ENCODE results near the gene SDHAF2. TPM values are rescaled to one million over a fixed set of nuclear protein-coding genes. Genes with fewer than 3 reads are reported as not detected.
"Not testable (repeated sequence)": the region's sequence is repeated elsewhere in the genome, so short reads cannot be mapped to it uniquely, and the experiment has no call there.

The SDHAF2 gene
- total RNA-seq, 3 donors from 2014 or later, result 38.9 to 42.3 (median 42.1) TPM

DNA sequence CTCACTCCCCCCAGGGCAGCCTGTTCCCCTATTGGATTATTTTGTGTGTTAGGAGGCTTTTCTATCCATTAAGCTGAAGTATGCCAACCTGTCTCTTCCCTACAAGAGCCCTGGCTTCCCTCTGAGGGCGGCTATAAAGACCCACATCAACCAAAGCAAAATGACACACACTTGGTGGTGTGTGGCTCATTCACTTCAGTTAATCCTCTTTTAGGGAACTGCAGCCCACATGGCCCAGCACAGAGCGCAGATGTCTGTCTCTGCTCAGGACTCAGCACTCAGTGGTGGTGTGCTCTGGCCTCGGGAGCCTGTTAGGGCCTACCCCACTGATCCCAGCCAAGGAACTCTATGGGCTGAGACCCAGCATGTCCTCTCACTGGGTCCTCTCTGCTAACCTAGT, 46.4 kb downstream of the SDHAF2 start:
- no peak for ATAC-seq
- no peak overlapping the region for H3K4me3 ChIP-seq
- TF ChIP-seq, protein P1, sequence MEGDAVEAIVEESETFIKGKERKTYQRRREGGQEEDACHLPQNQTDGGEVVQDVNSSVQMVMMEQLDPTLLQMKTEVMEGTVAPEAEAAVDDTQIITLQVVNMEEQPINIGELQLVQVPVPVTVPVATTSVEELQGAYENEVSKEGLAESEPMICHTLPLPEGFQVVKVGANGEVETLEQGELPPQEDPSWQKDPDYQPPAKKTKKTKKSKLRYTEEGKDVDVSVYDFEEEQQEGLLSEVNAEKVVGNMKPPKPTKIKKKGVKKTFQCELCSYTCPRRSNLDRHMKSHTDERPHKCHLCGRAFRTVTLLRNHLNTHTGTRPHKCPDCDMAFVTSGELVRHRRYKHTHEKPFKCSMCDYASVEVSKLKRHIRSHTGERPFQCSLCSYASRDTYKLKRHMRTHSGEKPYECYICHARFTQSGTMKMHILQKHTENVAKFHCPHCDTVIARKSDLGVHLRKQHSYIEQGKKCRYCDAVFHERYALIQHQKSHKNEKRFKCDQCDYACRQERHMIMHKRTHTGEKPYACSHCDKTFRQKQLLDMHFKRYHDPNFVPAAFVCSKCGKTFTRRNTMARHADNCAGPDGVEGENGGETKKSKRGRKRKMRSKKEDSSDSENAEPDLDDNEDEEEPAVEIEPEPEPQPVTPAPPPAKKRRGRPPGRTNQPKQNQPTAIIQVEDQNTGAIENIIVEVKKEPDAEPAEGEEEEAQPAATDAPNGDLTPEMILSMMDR (IDR thresholded peaks at IDR 0.05), result no peak

DNA sequence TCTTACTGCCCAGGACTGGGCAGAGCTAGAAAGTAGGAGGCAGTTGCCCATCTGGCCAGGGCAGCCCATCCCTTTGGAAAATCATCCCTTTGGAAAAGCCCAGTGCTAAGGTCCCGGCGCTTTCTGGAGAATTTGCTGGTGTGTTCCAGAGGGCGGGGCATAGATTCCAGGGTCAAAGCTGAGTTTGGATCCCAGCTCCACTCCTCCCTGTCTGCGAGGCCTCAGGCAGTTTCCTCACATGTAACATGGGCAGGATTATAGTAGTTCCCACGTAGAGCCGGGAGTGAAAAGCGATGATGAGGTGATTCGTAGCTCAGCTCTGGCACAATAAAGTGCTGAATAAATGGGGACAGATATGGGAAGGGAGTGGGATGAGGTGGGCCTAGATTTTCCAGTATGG, 47.2 kb downstream of the SDHAF2 start:
- no peak for DNase-seq
- Histone ChIP-seq H3K9me3 (no peaks in the 10 kb centered on the region), H3K4me3 (no peak overlapping the region), H3K4me1 (ENCODE audit: low read depth) (no peaks in the 10 kb centered on the region), H3K36me3 (ENCODE audit: low read depth) (no peaks in the 10 kb centered on the region)
- intact Hi-C loops (cut with DNase I, micrococcal nuclease), result loop anchor here (5.0 to 10.0 kb wide), 2 partner anchors 40 to 158 kb away; no protein-coding TSS in a partner anchor
- TF ChIP-seq, protein P1 (IDR thresholded peaks at IDR 0.05), result no peak
- no peak for ATAC-seq

More for the DNA sequence above, 46.4 kb downstream of the SDHAF2 start:
- no peak for DNase-seq
- Histone ChIP-seq H3K36me3 (ENCODE audit: low read depth) (no peaks in the 10 kb centered on the region), H3K4me1 (ENCODE audit: low read depth) (no peaks in the 10 kb centered on the region), H3K9me3 (no peaks in the 10 kb centered on the region)
- intact Hi-C loops (cut with DNase I, micrococcal nuclease), result loop anchor here (5.0 to 10.0 kb wide), 2 partner anchors 41 to 158 kb away; no protein-coding TSS in a partner anchor

DNA sequence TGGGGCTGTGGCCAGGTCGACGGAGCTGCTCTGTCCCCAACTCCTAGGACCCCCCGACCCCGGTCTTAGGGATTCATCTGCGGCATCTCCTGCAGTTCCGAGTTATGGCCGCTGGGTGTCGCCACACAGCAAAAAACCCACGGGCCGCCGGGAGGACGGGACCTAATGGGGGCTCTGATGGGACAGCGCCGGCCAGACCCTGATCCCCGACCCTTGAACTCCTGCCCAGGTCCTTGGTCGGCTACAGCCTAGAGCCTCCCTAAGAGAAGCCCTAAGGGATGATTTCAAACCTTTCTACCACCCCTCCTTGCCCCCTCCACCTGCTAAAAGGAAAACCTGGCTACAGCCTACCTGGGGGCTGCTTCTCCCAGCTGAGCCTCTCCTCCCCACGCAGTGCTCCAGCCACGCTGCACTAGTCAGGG, 47.8 kb downstream of the SDHAF2 start:
- no peak overlapping the region for H3K4me3 ChIP-seq
- no peaks in the 10 kb centered on the region for H3K4me1 ChIP-seq (ENCODE audit: low read depth)
- H3K36me3 ChIP-seq (ENCODE audit: low read depth), result no peaks in the 10 kb centered on the region
- intact Hi-C loops (cut with DNase I, micrococcal nuclease), result loop anchor here (5.0 to 10.0 kb wide), 2 partner anchors 40 to 157 kb away; no protein-coding TSS in a partner anchor
- no peaks in the 10 kb centered on the region for H3K9me3 ChIP-seq
- DNase-seq (peak; percentile 59 to 70 (median 66)), ATAC-seq (peak; percentile 39)
- TF ChIP-seq, protein P1 (IDR thresholded peaks at IDR 0.05), result peak; percentile 82

DNA sequence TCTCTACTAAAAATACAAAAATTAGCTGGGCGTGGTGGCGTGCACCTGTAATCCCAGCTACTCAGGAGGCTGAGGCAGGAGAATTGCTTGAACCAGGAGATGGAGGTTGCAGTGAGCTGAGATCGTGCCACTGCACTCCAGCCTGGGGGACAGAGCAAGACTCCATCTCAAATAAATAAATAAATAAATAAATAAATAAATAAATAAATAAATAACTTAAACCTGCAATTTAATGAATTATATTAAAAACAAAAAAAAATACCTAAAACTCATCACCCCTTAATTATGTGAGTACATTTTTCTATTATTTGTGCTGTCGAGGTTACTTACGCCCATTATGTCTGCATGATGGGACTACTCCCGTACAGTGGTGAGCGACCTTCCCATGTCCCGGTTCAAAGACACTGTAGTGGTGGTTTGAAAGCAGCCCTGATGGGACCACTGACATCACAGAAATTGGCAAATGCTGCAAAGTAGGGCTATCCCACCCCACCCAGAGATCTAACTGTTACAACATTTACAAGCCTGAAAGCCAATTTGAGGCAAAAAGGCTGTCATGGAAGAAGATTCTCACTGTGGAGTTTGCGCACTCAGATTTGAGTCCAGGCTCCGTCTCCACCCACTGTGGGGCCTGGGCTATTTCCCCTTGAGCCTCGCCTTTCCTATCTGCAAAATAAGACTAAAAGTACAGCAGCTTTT, 49.6 kb downstream of the SDHAF2 start:
- H3K4me3 ChIP-seq, result not testable (repeated sequence)
- intact Hi-C loops (cut with DNase I, micrococcal nuclease), result loop anchor here (5.0 to 10.0 kb wide), 2 partner anchors 38 to 155 kb away; no protein-coding TSS in a partner anchor

DNA sequence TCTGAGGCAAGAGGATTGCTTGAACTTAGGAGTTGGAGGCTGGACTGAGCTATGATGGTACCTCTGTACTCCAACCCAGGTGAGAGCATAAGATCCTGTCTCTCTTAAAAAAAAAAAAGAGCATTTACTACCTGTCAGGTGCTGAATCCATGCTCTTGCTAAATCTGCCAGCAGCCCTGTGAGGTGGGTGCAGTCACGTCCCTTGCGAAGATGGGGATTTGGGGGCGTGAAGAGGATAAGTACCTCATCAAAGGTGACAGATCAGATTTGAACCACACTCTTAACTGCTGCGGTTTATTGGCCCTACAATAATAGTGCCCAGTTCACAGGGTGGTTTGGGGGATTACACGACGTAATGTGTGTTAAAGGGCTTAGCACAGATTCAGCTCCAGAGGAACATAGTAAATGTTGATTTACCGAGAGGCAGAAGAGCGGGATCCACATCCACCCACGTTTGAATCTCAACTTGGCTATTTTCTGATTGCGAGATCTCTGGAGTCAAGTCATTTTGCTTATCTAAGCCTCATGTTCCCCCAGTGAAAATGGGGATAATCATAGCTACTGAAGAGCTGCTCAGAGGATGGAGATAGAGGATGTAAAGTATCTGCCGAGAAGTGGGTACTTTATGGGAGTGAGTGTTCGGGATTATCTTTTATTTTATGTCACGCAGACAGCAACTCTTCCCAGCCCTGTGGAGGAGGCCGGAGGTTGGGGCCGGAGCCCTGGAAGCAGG, 50.5 kb downstream of the SDHAF2 start:
- Histone ChIP-seq H3K9me3 (no peaks in the 10 kb centered on the region), H3K4me1 (ENCODE audit: low read depth) (no peaks in the 10 kb centered on the region), H3K4me3 (no peak overlapping the region), H3K36me3 (ENCODE audit: low read depth) (no peaks in the 10 kb centered on the region)
- no peak for ATAC-seq
- intact Hi-C loops (cut with DNase I, micrococcal nuclease), result no loop called here
- DNase-seq, result no peak
- TF ChIP-seq, protein P1 (IDR thresholded peaks at IDR 0.05), result no peak

More for the DNA sequence above, 49.6 kb downstream of the SDHAF2 start:
- not testable (repeated sequence) for DNase-seq; H3K4me1 ChIP-seq (ENCODE audit: low read depth); ATAC-seq; H3K36me3 ChIP-seq (ENCODE audit: low read depth); H3K9me3 ChIP-seq

DNA sequence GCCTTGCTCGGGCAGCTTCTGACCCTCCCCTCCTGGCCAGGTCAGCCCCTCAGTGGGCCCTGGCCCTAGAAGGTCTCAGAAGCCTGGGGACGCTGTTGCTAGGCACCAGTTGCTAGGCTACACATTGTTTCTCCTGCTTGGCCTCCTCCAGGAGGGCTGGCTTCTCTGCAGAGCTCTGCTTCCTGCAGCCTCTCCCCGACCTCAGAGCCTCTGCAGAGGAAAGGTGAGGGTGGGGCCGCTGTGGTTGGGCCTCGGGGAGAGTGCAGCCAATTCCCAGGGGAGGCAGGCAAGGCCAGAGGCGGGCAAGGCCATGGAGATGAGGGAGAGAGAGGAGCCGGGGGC, 51.0 kb downstream of the SDHAF2 start:
- intact Hi-C loops (cut with DNase I, micrococcal nuclease), result no loop called here
- H3K36me3 ChIP-seq (ENCODE audit: low read depth), result no peaks in the 10 kb centered on the region
- no peaks in the 10 kb centered on the region for H3K4me1 ChIP-seq (ENCODE audit: low read depth)
- DNase-seq, result peak in 2 of 3 donors; percentile 50 to 59
- TF ChIP-seq, protein P1 (IDR thresholded peaks at IDR 0.05), result no peak
- no peak overlapping the region for H3K4me3 ChIP-seq
- ATAC-seq, result peak; percentile 84
- H3K9me3 ChIP-seq, result no peaks in the 10 kb centered on the region

Measured in mucosa of descending colon (tissue), 3 donors.